Measurements from ENCODE around the gene NAA10. TPM values are rescaled to one million over a fixed set of nuclear protein-coding genes. Genes with fewer than 3 reads are reported as not detected.

Gene NAA10
- total RNA-seq, 2 experiments from 2014 or later: 63.1 to 63.7 TPM

GRCh38 chrX:153930011-153930910 lies 4.6 kb downstream of the NAA10 start:
- no peak for DNase-seq
- no peaks in the 10 kb centered on the region for H3K27me3 Mint-ChIP-seq
- H3K4me1 Mint-ChIP-seq: peaks cover 33% of the 10 kb centered on the region
- H3K27ac Mint-ChIP-seq: no peak overlapping the region
- ChIA-PET POLR2A (interaction anchor here (0.9 to 9.6 kb wide), 3 partner anchors 17 to 40 kb away, joined by 3 to 201 read pairs (median 140); partner anchors contain the start of genes HCFC1, RENBP and TMEM187), CTCF (interaction anchor here (10.4 kb wide), 1 partner anchor 18 kb away, joined by 148 read pairs; the partner anchor contains the start of gene RENBP)
- H3K4me3 Mint-ChIP-seq: no peak overlapping the region
- no peaks in the 10 kb centered on the region for H3K9me3 Mint-ChIP-seq
- H3K36me3 Mint-ChIP-seq (ENCODE audit: low read depth): peaks cover 25% of the 10 kb centered on the region

- CTCF ChIA-PET: interaction anchor here (10.4 kb wide), 1 partner anchor 19 kb away, joined by 148 read pairs; the partner anchor contains the start of gene RENBP
- H3K36me3 Mint-ChIP-seq (ENCODE audit: low read depth): peaks cover 31% of the 10 kb centered on the region
- H3K4me3 Mint-ChIP-seq: peak overlapping the region; percentile 91
- peak overlapping the region; percentile 95 for H3K27ac Mint-ChIP-seq
- no peak for DNase-seq
- H3K9me3 Mint-ChIP-seq: no peaks in the 10 kb centered on the region
- H3K4me1 Mint-ChIP-seq: peaks cover 33% of the 10 kb centered on the region
- POLR2A ChIA-PET: interaction anchor here (4.5 to 9.6 kb wide), 4 partner anchors 10 to 41 kb away, joined by 24 to 201 read pairs (median 127); partner anchors contain the start of genes HCFC1, RENBP and TMEM187
- H3K27me3 Mint-ChIP-seq: no peaks in the 10 kb centered on the region
Measured at GRCh38 chrX:153929576-153929975, 5.3 kb downstream of the NAA10 start.

- no peak for DNase-seq
- Mint-ChIP-seq H3K4me1 (peaks cover 32% of the 10 kb centered on the region), H3K36me3 (ENCODE audit: low read depth) (peaks cover 36% of the 10 kb centered on the region), H3K4me3 (peak overlapping the region; percentile 91), H3K27ac (peak overlapping the region; percentile 95), H3K9me3 (no peaks in the 10 kb centered on the region), H3K27me3 (no peaks in the 10 kb centered on the region)
- POLR2A ChIA-PET: interaction anchor here (1.0 to 9.6 kb wide), 9 partner anchors 7 to 440 kb away, joined by 3 to 201 read pairs (median 24); partner anchors contain the start of genes HCFC1, IDH3G, MECP2 and RENBP
- CTCF ChIA-PET: interaction anchor here (0.7 to 10.4 kb wide), 4 partner anchors 7 to 42 kb away, joined by 3 to 148 read pairs (median 6); partner anchors contain the start of genes HCFC1 and RENBP
Measured at GRCh38 chrX:153928846-153929245, 6.0 kb downstream of the NAA10 start.

- H3K4me3 Mint-ChIP-seq: peak overlapping the region; percentile 91
- ChIA-PET POLR2A (interaction anchor here (1.0 to 9.6 kb wide), 14 partner anchors 8 to 620 kb away, joined by 3 to 201 read pairs (median 8); partner anchors contain the start of genes HCFC1, IDH3G, IKBKG and L1CAM), CTCF (interaction anchor here (0.6 to 10.4 kb wide), 6 partner anchors 8 to 141 kb away, joined by 3 to 148 read pairs (median 4); partner anchors contain the start of genes HCFC1 and RENBP)
- peaks cover 34% of the 10 kb centered on the region for H3K4me1 Mint-ChIP-seq
- H3K27ac Mint-ChIP-seq: peak overlapping the region; percentile 97
- no peaks in the 10 kb centered on the region for H3K9me3 Mint-ChIP-seq
- DNase-seq: peak; percentile 95
- peaks cover 41% of the 10 kb centered on the region for H3K36me3 Mint-ChIP-seq (ENCODE audit: low read depth)
- no peaks in the 10 kb centered on the region for H3K27me3 Mint-ChIP-seq
Measured at GRCh38 chrX:153927922-153928760, 6.7 kb downstream of the NAA10 start.

GRCh38 chrX:153927672-153927921 lies 7.2 kb downstream of the NAA10 start:
- Mint-ChIP-seq H3K27ac (peak overlapping the region; percentile 97), H3K27me3 (no peaks in the 10 kb centered on the region), H3K4me3 (peak overlapping the region; percentile 80), H3K4me1 (peaks cover 36% of the 10 kb centered on the region), H3K9me3 (no peaks in the 10 kb centered on the region), H3K36me3 (ENCODE audit: low read depth) (peaks cover 43% of the 10 kb centered on the region)
- peak; percentile 32 for DNase-seq
- ChIA-PET POLR2A (interaction anchor here (1.2 to 9.6 kb wide), 13 partner anchors 9 to 620 kb away, joined by 3 to 201 read pairs (median 10); partner anchors contain the start of genes HCFC1, IDH3G, IKBKG and L1CAM), CTCF (interaction anchor here (1.5 to 10.4 kb wide), 3 partner anchors 21 to 44 kb away, joined by 5 to 148 read pairs (median 10); partner anchors contain the start of genes HCFC1 and RENBP)

GRCh38 chrX:153926858-153927671 lies 7.8 kb downstream of the NAA10 start:
- peaks cover 41% of the 10 kb centered on the region for H3K4me1 Mint-ChIP-seq
- peak overlapping the region; percentile 97 for H3K27ac Mint-ChIP-seq
- peak overlapping the region; percentile 80 for H3K4me3 Mint-ChIP-seq

GRCh38 chrX:153926552-153926857 lies 8.3 kb downstream of the NAA10 start:
- CTCF ChIA-PET: interaction anchor here (1.0 to 10.4 kb wide), 5 partner anchors 22 to 485 kb away, joined by 3 to 148 read pairs (median 4); partner anchors contain the start of gene RENBP
- H3K36me3 Mint-ChIP-seq (ENCODE audit: low read depth): peaks cover 45% of the 10 kb centered on the region

More at GRCh38 chrX:153926858-153927671, 7.8 kb downstream of the NAA10 start:
- DNase-seq: peak; percentile 81
- Mint-ChIP-seq H3K27me3 (no peaks in the 10 kb centered on the region), H3K36me3 (ENCODE audit: low read depth) (peaks cover 47% of the 10 kb centered on the region), H3K9me3 (no peaks in the 10 kb centered on the region)
- POLR2A ChIA-PET: interaction anchor here (1.0 to 9.6 kb wide), 18 partner anchors 8 to 621 kb away, joined by 3 to 201 read pairs (median 6); partner anchors contain the start of genes HCFC1, IDH3G, IKBKG and L1CAM
- CTCF ChIA-PET: interaction anchor here (1.0 to 10.4 kb wide), 6 partner anchors 21 to 485 kb away, joined by 3 to 148 read pairs (median 4); partner anchors contain the start of genes HCFC1 and RENBP

GRCh38 chrX:153925739-153926551 lies 8.9 kb downstream of the NAA10 start, which contains the start of gene ARHGAP4:
Gene ARHGAP4 (minus strand): TSS chrX:153926264. CDS start chrX:153926202, 62 bp downstream.
- ChIA-PET POLR2A (interaction anchor here (0.8 to 9.6 kb wide), 21 partner anchors 9 to 591 kb away, joined by 3 to 201 read pairs (median 4); partner anchors contain the start of genes FAM3A, HCFC1, IDH3G and NAA10), CTCF (interaction anchor here (1.0 to 10.4 kb wide), 12 partner anchors 9 to 486 kb away, joined by 3 to 148 read pairs (median 4); partner anchors contain the start of genes NAA10, PLXNB3 and RENBP)
- peak within 1 kb of the TSS; percentile 97 for H3K27ac Mint-ChIP-seq
- H3K36me3 Mint-ChIP-seq (ENCODE audit: low read depth): peaks cover 42% of the 10 kb centered on the region
- peaks cover 38% of the 10 kb centered on the region for H3K4me1 Mint-ChIP-seq
- no peaks in the 10 kb centered on the region for H3K9me3 Mint-ChIP-seq
- H3K27me3 Mint-ChIP-seq: no peaks in the 10 kb centered on the region
- H3K4me3 Mint-ChIP-seq: peak within 1 kb of the TSS; percentile 97
- peak; percentile 61 for DNase-seq

More at GRCh38 chrX:153926552-153926857, 8.3 kb downstream of the NAA10 start:
- no peaks in the 10 kb centered on the region for H3K27me3 Mint-ChIP-seq
- H3K4me3 Mint-ChIP-seq: peak overlapping the region; percentile 80
- POLR2A ChIA-PET: interaction anchor here (1.0 to 9.6 kb wide), 17 partner anchors 8 to 621 kb away, joined by 3 to 201 read pairs (median 7); partner anchors contain the start of genes HCFC1, IDH3G, IKBKG and L1CAM
- peaks cover 44% of the 10 kb centered on the region for H3K4me1 Mint-ChIP-seq
- peak overlapping the region; percentile 97 for H3K27ac Mint-ChIP-seq
- no peaks in the 10 kb centered on the region for H3K9me3 Mint-ChIP-seq
- no peak for DNase-seq

- ChIA-PET CTCF (interaction anchor here (1.0 to 10.4 kb wide), 10 partner anchors 9 to 162 kb away, joined by 3 to 148 read pairs (median 4); partner anchors contain the start of genes NAA10, PLXNB3 and RENBP), POLR2A (interaction anchor here (0.8 to 9.6 kb wide), 17 partner anchors 9 to 591 kb away, joined by 3 to 201 read pairs (median 5); partner anchors contain the start of genes FAM3A, HCFC1, IDH3G and IRAK1)
- peaks cover 32% of the 10 kb centered on the region for H3K4me1 Mint-ChIP-seq
- H3K4me3 Mint-ChIP-seq: peak overlapping the region; percentile 97
- no peaks in the 10 kb centered on the region for H3K9me3 Mint-ChIP-seq
- H3K27me3 Mint-ChIP-seq: no peaks in the 10 kb centered on the region
- H3K27ac Mint-ChIP-seq: peak overlapping the region; percentile 97
- DNase-seq: no peak
- peaks cover 39% of the 10 kb centered on the region for H3K36me3 Mint-ChIP-seq (ENCODE audit: low read depth)
Measured at GRCh38 chrX:153925387-153925738, 9.5 kb downstream of the NAA10 start.

- H3K4me3 Mint-ChIP-seq: peak overlapping the region; percentile 97
- H3K27ac Mint-ChIP-seq: peak overlapping the region; percentile 97
- H3K4me1 Mint-ChIP-seq: peaks cover 35% of the 10 kb centered on the region
- no peaks in the 10 kb centered on the region for H3K9me3 Mint-ChIP-seq
- DNase-seq: peak; percentile 52
- POLR2A ChIA-PET: interaction anchor here (0.6 to 9.6 kb wide), 13 partner anchors 10 to 445 kb away, joined by 3 to 201 read pairs (median 7); partner anchors contain the start of genes HCFC1, IDH3G, IRAK1 and NAA10
- CTCF ChIA-PET: interaction anchor here (1.0 to 10.4 kb wide), 9 partner anchors 10 to 130 kb away, joined by 3 to 148 read pairs (median 4); partner anchors contain the start of genes IDH3G, NAA10, RENBP and SSR4
- no peaks in the 10 kb centered on the region for H3K27me3 Mint-ChIP-seq
- peaks cover 45% of the 10 kb centered on the region for H3K36me3 Mint-ChIP-seq (ENCODE audit: low read depth)
Measured at GRCh38 chrX:153924149-153924861, 10.5 kb downstream of the NAA10 start.
